Activated B cell treated with CpG ODN at 0.5 μM for 24 hours (primary cell): ENCODE results near the gene KLHL42. TPM values are rescaled to one million over a fixed set of nuclear protein-coding genes. Genes with fewer than 3 reads are reported as not detected.

Experiments used
- ATAC-seq: fragments of 200-7000 bp; cut with Tn5 transposase; one replicate; pipeline ENCODE4 v1.10.0; 2021; ENCODE audit warnings: low read depth, mild to moderate bottlenecking, moderate library complexity
- CTCF ChIA-PET: fragments of 350-600 bp; sonication (Branson Sonifier 250); formaldehyde crosslinking; loops from one replicate; lab custom pipeline; 2021; ENCODE audit warnings: antibody characterized with exemption; lab: Charles Lee
- POLR2A ChIA-PET: fragments of 350-600 bp; sonication (Branson Sonifier 250); formaldehyde crosslinking; loops from one replicate; lab custom pipeline; 2021; ENCODE audit warnings: antibody characterized with exemption; lab: Charles Lee
- DNase-seq: peaks from one replicate; pipeline ENCODE4 v3.0.0; 2022
- H3K27ac Mint-ChIP-seq: one replicate; pipeline ENCODE4 v1.8.0; 2020; ENCODE audit warnings: mixed read lengths
- H3K27me3 Mint-ChIP-seq: one replicate; pipeline ENCODE4 v1.8.0; 2021; ENCODE audit warnings: mixed read lengths
- H3K36me3 Mint-ChIP-seq: one replicate; pipeline ENCODE4 v1.8.0; 2021; ENCODE audit warnings: low read depth, mixed read lengths
- H3K4me1 Mint-ChIP-seq: one replicate; pipeline ENCODE4 v1.8.0; 2021; ENCODE audit warnings: mixed read lengths
- H3K4me3 Mint-ChIP-seq: one replicate; pipeline ENCODE4 v1.8.0; 2020; ENCODE audit warnings: mild to moderate bottlenecking, mixed read lengths
- H3K9me3 Mint-ChIP-seq: one replicate; pipeline ENCODE4 v1.8.0; 2020; ENCODE audit warnings: mixed read lengths
- intact Hi-C: fragments of 100-400 bp; cut with micrococcal nuclease; formaldehyde crosslinking; loops from one replicate; pipeline ENCODE4 v1.15.1; 2024
- total RNA-seq: library from RNA; stranded (reverse); gene quantifications from 2 replicates; pipeline ENCODE4 v1.2.3, GENCODE V29; 2022
- TF ChIP-seq, protein P1 (sequence below): fragments of 200-600 bp; IDR thresholded peaks from one replicate; pipeline ENCODE4 v1.8.0; 2022; ENCODE audit warnings: antibody characterized with exemption, mild to moderate bottlenecking

The KLHL42 gene
- total RNA-seq, 1 donor from 2014 or later = 19.3 TPM

DNA sequence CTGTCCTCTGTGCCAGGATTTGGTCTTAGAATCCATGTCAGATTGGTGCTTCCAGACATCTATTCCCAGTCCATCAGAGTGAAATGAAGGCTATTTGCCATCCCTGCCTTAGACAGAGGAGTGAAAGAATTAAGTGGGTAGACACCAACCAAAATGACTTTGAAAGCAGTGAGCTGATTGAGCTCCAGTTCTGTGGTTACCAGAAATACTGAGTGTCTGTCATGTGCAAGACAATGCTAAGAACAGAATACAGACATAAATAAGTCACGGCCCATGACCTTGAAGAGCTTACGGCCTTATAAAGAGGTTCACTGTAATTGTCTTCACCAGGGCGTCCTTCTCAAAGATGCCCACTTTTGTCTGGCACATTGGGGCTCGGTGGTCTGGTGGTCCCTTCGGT, 21.6 kb downstream of the KLHL42 start:
- no peak overlapping the region for H3K4me3 Mint-ChIP-seq
- H3K36me3 Mint-ChIP-seq = peaks cover 24% of the 10 kb centered on the region
- H3K27me3 Mint-ChIP-seq = no peaks in the 10 kb centered on the region
- CTCF ChIA-PET = no interaction called here
- no peak overlapping the region for H3K27ac Mint-ChIP-seq
- TF ChIP-seq, protein P1, sequence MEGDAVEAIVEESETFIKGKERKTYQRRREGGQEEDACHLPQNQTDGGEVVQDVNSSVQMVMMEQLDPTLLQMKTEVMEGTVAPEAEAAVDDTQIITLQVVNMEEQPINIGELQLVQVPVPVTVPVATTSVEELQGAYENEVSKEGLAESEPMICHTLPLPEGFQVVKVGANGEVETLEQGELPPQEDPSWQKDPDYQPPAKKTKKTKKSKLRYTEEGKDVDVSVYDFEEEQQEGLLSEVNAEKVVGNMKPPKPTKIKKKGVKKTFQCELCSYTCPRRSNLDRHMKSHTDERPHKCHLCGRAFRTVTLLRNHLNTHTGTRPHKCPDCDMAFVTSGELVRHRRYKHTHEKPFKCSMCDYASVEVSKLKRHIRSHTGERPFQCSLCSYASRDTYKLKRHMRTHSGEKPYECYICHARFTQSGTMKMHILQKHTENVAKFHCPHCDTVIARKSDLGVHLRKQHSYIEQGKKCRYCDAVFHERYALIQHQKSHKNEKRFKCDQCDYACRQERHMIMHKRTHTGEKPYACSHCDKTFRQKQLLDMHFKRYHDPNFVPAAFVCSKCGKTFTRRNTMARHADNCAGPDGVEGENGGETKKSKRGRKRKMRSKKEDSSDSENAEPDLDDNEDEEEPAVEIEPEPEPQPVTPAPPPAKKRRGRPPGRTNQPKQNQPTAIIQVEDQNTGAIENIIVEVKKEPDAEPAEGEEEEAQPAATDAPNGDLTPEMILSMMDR = no peak
- intact Hi-C loops = no loop called here
- POLR2A ChIA-PET = no interaction called here
- H3K9me3 Mint-ChIP-seq = no peaks in the 10 kb centered on the region
- ATAC-seq (no peak), DNase-seq (no peak)
- H3K4me1 Mint-ChIP-seq = no peaks in the 10 kb centered on the region

DNA sequence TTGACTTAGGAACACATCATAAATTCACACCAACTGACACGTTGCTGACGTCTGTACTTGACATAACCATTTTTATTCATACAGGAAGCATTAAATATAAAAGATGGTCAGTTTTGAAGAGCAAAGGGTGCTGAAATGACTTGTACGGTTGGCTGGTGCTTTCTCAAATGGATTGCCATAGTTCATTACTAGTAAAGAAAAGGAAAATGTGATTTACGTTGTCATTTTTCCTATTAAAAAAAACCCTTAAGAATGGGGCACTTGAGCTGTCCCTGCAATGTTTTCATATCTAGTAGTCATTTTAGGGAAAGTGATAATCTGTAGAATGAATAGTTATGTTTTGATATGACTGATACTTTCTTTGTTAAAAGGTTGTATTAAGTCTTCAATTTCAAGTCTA, 22.5 kb downstream of the KLHL42 start:
- intact Hi-C loops = no loop called here
- no peaks in the 10 kb centered on the region for H3K4me1 Mint-ChIP-seq
- H3K4me3 Mint-ChIP-seq = no peak overlapping the region
- no peak for ATAC-seq
- no peak for DNase-seq
- TF ChIP-seq, protein P1 = no peak
- ChIA-PET CTCF (no interaction called here), POLR2A (no interaction called here)
- no peaks in the 10 kb centered on the region for H3K9me3 Mint-ChIP-seq
- no peak overlapping the region for H3K27ac Mint-ChIP-seq
- H3K36me3 Mint-ChIP-seq = peaks cover 16% of the 10 kb centered on the region
- no peaks in the 10 kb centered on the region for H3K27me3 Mint-ChIP-seq

DNA sequence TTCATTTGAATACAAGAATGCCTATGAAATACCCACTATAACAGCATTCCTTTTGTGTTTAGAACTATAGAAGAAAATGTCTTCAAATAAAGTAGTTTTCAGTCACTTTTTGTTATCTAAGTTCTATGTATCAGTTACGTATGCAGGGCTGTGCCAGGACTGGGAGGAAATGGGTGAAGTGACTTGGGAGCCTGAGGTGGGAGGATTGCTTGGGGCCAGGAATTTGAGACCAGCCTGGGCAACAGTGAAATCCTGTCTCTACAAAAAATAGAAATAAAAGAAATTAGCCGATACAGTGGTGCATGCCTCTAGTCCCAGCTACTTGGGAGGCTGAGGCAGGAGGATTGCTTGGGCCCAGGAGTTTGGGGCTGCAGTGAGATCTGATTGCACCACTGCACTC, 22.9 kb downstream of the KLHL42 start:
- no peak for DNase-seq
- no peaks in the 10 kb centered on the region for H3K4me1 Mint-ChIP-seq
- no peak overlapping the region for H3K27ac Mint-ChIP-seq
- ChIA-PET CTCF (no interaction called here), POLR2A (no interaction called here)
- no peaks in the 10 kb centered on the region for H3K27me3 Mint-ChIP-seq
- no peak overlapping the region for H3K4me3 Mint-ChIP-seq
- H3K36me3 Mint-ChIP-seq = peaks cover 12% of the 10 kb centered on the region
- H3K9me3 Mint-ChIP-seq = no peaks in the 10 kb centered on the region
- intact Hi-C loops = no loop called here
- TF ChIP-seq, protein P1 = no peak
- no peak for ATAC-seq

DNA sequence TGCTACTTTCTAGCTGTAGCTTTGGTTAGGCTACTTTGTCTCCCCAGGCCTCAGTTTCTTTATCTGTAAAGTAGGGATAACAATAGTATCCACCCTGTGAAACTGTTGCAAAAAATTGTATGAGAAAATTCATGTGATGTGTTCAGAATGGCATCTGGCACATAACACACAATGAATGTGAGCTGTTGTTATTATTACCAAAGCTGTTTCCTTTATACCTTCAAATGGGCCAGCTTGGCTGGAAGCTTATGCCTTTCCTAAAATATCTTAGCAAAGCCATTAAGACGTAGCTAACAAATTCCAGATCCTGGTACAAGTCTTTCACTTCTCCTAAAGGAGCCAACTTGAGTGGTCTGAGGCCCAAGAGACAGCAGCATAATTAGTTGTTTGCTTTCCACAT, 25.2 kb downstream of the KLHL42 start:
- no peaks in the 10 kb centered on the region for H3K4me1 Mint-ChIP-seq
- no peaks in the 10 kb centered on the region for H3K36me3 Mint-ChIP-seq
- intact Hi-C loops = loop anchor here (5.0 kb wide), 1 partner anchor 137 kb away; no protein-coding TSS in a partner anchor
- H3K9me3 Mint-ChIP-seq = no peaks in the 10 kb centered on the region
- TF ChIP-seq, protein P1 = no peak
- no peak for DNase-seq
- H3K27ac Mint-ChIP-seq = no peak overlapping the region
- POLR2A ChIA-PET = no interaction called here
- CTCF ChIA-PET = interaction anchor here (1.7 kb wide), 1 partner anchor 16 kb away, joined by 6 read pairs; no protein-coding TSS in a partner anchor
- ATAC-seq = no peak
- H3K27me3 Mint-ChIP-seq = no peaks in the 10 kb centered on the region
- H3K4me3 Mint-ChIP-seq = no peak overlapping the region

DNA sequence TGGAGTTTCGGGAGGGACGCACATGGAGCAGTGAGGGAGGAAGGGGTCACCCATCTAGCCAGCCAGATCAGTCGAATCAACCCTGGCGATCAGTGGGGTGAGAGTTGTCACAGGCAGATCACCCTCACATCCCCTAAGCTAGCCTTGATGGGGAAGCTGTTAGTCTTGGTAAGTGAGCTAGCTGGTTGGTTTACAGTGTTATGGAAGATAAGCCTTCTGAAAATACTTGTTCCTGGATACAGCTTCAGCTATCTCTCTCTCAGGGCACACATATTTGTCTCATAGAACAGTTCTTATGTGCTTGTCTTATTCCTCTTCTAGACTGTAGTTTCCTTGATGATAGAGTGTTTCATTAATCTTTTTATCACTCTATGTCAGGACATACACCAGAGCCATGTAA, 26.2 kb downstream of the KLHL42 start:
- Mint-ChIP-seq H3K27me3 (no peaks in the 10 kb centered on the region), H3K4me1 (no peaks in the 10 kb centered on the region)
- POLR2A ChIA-PET = no interaction called here

More for the DNA sequence above, 26.2 kb downstream of the KLHL42 start:
- intact Hi-C loops = loop anchor here (5.0 kb wide), 1 partner anchor 136 kb away; no protein-coding TSS in a partner anchor
- ATAC-seq (no peak), DNase-seq (no peak)
- Mint-ChIP-seq H3K36me3 (no peaks in the 10 kb centered on the region), H3K4me3 (no peak overlapping the region), H3K27ac (no peak overlapping the region), H3K9me3 (no peaks in the 10 kb centered on the region)
- TF ChIP-seq, protein P1 = no peak
- CTCF ChIA-PET = interaction anchor here (1.7 kb wide), 1 partner anchor 15 kb away, joined by 6 read pairs; no protein-coding TSS in a partner anchor
